Liver (tissue), 9 donors: Measurements from ENCODE around the gene CLUH. TPM values are rescaled to one million over a fixed set of nuclear protein-coding genes. Genes with fewer than 3 reads are reported as not detected.
A peak's percentile ranks its signal among the peaks of the same experiment; 100 is the strongest.

Experiments
- DNase-seq: peaks from one replicate; pipeline ENCODE4 v3.0.0-alpha.2; 2017; ENCODE audit warnings: low spot score
- H3K27ac ChIP-seq, 2 donors: one replicate each; pipeline ENCODE4 v1.7.0; 2013; ENCODE audit warnings: inconsistent platforms in 2 of 2, low read length in 2 of 2, control low read depth in 1 of 2, low read depth in 1 of 2, mild to moderate bottlenecking in 1 of 2
- H3K27me3 ChIP-seq, 4 donors: one replicate each; pipeline versions ENCODE4 v1.6.1 to v1.7.0; 2013; ENCODE audit warnings: low read length in 3 of 4, inconsistent platforms in 1 of 4, mild to moderate bottlenecking in 1 of 4, moderate library complexity in 1 of 4; ENCODE audit not compliant: control insufficient read depth in 4 of 4, insufficient read depth in 4 of 4
- H3K36me3 ChIP-seq, 4 donors: one replicate each; pipeline versions ENCODE4 v1.6.1 to v1.7.0; 2013; ENCODE audit warnings: low read length in 3 of 4, mild to moderate bottlenecking in 3 of 4, low read depth in 1 of 4, moderate library complexity in 1 of 4; ENCODE audit not compliant: control insufficient read depth in 4 of 4, insufficient read depth in 3 of 4
- H3K4me1 ChIP-seq, 4 donors: one replicate each; pipeline versions ENCODE4 v1.6.1 to v1.7.0; 2013; ENCODE audit warnings: low read length in 3 of 4, mild to moderate bottlenecking in 3 of 4, moderate library complexity in 1 of 4; ENCODE audit not compliant: control insufficient read depth in 4 of 4, insufficient read depth in 4 of 4
- H3K4me3 ChIP-seq, 3 donors: one replicate each; pipeline versions ENCODE4 v1.6.1 to v1.7.0; 2013; ENCODE audit warnings: low read length in 3 of 3, control low read depth in 1 of 3, low read depth in 1 of 3, mild to moderate bottlenecking in 1 of 3
- H3K9ac ChIP-seq, 2 donors: one replicate each; pipeline ENCODE4 v1.7.0; 2013; ENCODE audit warnings: low read length in 2 of 2, mild to moderate bottlenecking in 2 of 2, moderate library complexity in 2 of 2, control low read depth in 1 of 2, low read depth in 1 of 2
- H3K9me3 ChIP-seq, 4 donors: one replicate each; pipeline versions ENCODE4 v1.6.1 to v1.7.0; 2013; ENCODE audit warnings: low read length in 3 of 4; ENCODE audit not compliant: control insufficient read depth in 4 of 4
- ATF3 ChIP-seq: IDR thresholded peaks from 2 replicates; pipeline ENCODE4 v1.6.1; 2016; ENCODE audit warnings: antibody characterized with exemption
- FOXA1 ChIP-seq: IDR thresholded peaks from 2 replicates; pipeline ENCODE4 v1.6.1; 2016; ENCODE audit warnings: antibody characterized with exemption
- GABPA ChIP-seq, 2 donors: IDR thresholded peaks in 1 of 2; conservative IDR thresholded peaks in 1 of 2; 2 replicates each; pipeline ENCODE4 v1.6.1; 2016; ENCODE audit warnings: antibody characterized with exemption in 2 of 2, mild to moderate bottlenecking in 1 of 2, moderate library complexity in 1 of 2
- HNF4A ChIP-seq, 2 donors: conservative IDR thresholded peaks; 2 replicates each; pipeline ENCODE4 v1.6.1; 2016; ENCODE audit warnings: antibody characterized with exemption in 2 of 2, mild to moderate bottlenecking in 2 of 2
- JUND ChIP-seq, 2 donors: IDR thresholded peaks; 2 replicates each; pipeline ENCODE4 v1.6.1; 2016; ENCODE audit warnings: antibody characterized with exemption in 2 of 2
- NR2F2 ChIP-seq: IDR thresholded peaks from 2 replicates; pipeline ENCODE4 v1.6.1; 2016; ENCODE audit warnings: antibody characterized with exemption
- RAD21 ChIP-seq, 2 donors: IDR thresholded peaks; 2 replicates each; pipeline ENCODE4 v1.6.1; 2016; ENCODE audit warnings: antibody characterized with exemption in 2 of 2, mild to moderate bottlenecking in 2 of 2
- REST ChIP-seq: IDR thresholded peaks from 2 replicates; pipeline ENCODE4 v1.6.1; 2016; ENCODE audit warnings: antibody characterized with exemption, mild to moderate bottlenecking
- RXRA ChIP-seq, 2 donors: IDR thresholded peaks; 2 replicates each; pipeline ENCODE4 v1.6.1; 2017 to 2018; ENCODE audit warnings: antibody characterized with exemption in 2 of 2, mild to moderate bottlenecking in 1 of 2
- TAF1 ChIP-seq: conservative IDR thresholded peaks from 2 replicates; pipeline ENCODE4 v1.6.1; 2016; ENCODE audit warnings: antibody characterized with exemption, mild to moderate bottlenecking
- YY1 ChIP-seq: IDR thresholded peaks from 2 replicates; pipeline ENCODE4 v1.6.1; 2016; ENCODE audit warnings: antibody characterized with exemption, mild to moderate bottlenecking
- ZBTB33 ChIP-seq: IDR thresholded peaks from 2 replicates; pipeline ENCODE4 v1.6.1; 2016; ENCODE audit warnings: antibody characterized with exemption
- WGBS: extraction: QIAGEN DNeasy Blood & Tissue Kit; methylation state at CpG from one replicate; pipeline ENCODE4 v1.1.7; 2013; 5-methylcytosine and 5-hydroxymethylcytosine counted together
- polyA plus RNA-seq, 2 donors: library from polyadenylated mRNA; stranded (reverse) in 1 of 2; unstranded in 1 of 2; fragments of 200-250 nt in 1 of 2; fragments of >200 nt in 1 of 2; fragmentation: Nextera tagmentation in 1 of 2; extraction: Ambion mirVana in 1 of 2; gene quantifications; one replicate each; pipeline versions ENCODE4 v1.2.1 to v1.2.3, GENCODE V29; 2013 to 2015
- total RNA-seq, 2 donors: library from RNA; depleted of rRNA; stranded (reverse); fragments of >200 nt; gene quantifications; one replicate each; pipeline ENCODE4 v1.2.3, GENCODE V29; 2014
- donor health status: healthy.
- donor health status: healthy.
- donor health status: healthy.
- donor health status: healthy.
- donor health status: healthy.

Gene CLUH
- total and polyA plus RNA-seq, 4 donors: 40.2 to 224 (median 102) TPM

GRCh38 chr17:2750721-2751120, 39.2 kb upstream of the CLUH start (continued):
- TF ChIP-seq REST (no peak), YY1 (no peak), TAF1 (no peak)

- DNase-seq: peak; percentile 72
- Histone ChIP-seq H3K27me3 (peaks cover 0 to 5% (median 0%) of the 10 kb centered on the region in 4 donors), H3K9me3 (no peaks in the 10 kb centered on the region), H3K4me3 (peak overlapping the region in 1 of 3 donors; percentile 38), H3K9ac (no peak overlapping the region), H3K4me1 (no peaks in the 10 kb centered on the region), H3K27ac (no peak overlapping the region), H3K36me3 (no peaks in the 10 kb centered on the region)
- 3% methylated on average over 35 of the region's 35 CpGs for WGBS
- TF ChIP-seq RAD21 (IDR thresholded peaks at IDR 0.05): peak in 1 of 2 donors; percentile 19
- peak; percentile 99 for TF ChIP-seq REST
- no peak for TF ChIP-seq ATF3
These were observed 38.2 kb upstream of the CLUH start for GRCh38 chr17:2749784-2750181.

GRCh38 chr17:2749058-2749783, 37.7 kb upstream of the CLUH start, which contains the start of gene CCDC92B:
CCDC92B (minus strand) TSS chr17:2749652; CDS start chr17:2735145, 14,507 bp downstream.
- H3K4me1 ChIP-seq: no peaks in the 10 kb centered on the region
- peak within 1 kb of the TSS in 1 of 3 donors; percentile 38 for H3K4me3 ChIP-seq
- H3K9ac ChIP-seq: no peak within 1 kb of the TSS
- H3K36me3 ChIP-seq: no peaks in the 10 kb centered on the region
- no peak for TF ChIP-seq HNF4A (conservative IDR thresholded peaks at IDR 0.05)
- TF ChIP-seq TAF1: no peak
- TF ChIP-seq YY1: no peak
- TF ChIP-seq FOXA1: no peak
- TF ChIP-seq RXRA (IDR thresholded peaks at IDR 0.05): no peak
- no peak for TF ChIP-seq JUND (IDR thresholded peaks at IDR 0.05)
- TF ChIP-seq REST: no peak
- TF ChIP-seq GABPA (IDR thresholded peaks at IDR 0.05 in 1 of 2, conservative IDR thresholded peaks at IDR 0.05 in 1 of 2): no peak
- no peak for TF ChIP-seq ATF3
- no peak for TF ChIP-seq NR2F2
- no peak for TF ChIP-seq ZBTB33
- 6% methylated on average over 76 of the region's 76 CpGs for WGBS
- H3K27me3 ChIP-seq: peaks cover 0 to 5% (median 0%) of the 10 kb centered on the region in 4 donors
- no peak within 1 kb of the TSS for H3K27ac ChIP-seq
- no peak for DNase-seq
- H3K9me3 ChIP-seq: no peaks in the 10 kb centered on the region
